Kidney (tissue), 14 donors: Measurements from ENCODE around the gene MAP7. TPM values are rescaled to one million over a fixed set of nuclear protein-coding genes. Genes with fewer than 3 reads are reported as not detected.

Experiments
- DNase-seq, 5 donors: peaks; one replicate each; pipeline ENCODE4 v3.0.0-alpha.2; 2013 to 2020
- FAIRE-seq: peaks from 2 replicates; lab custom pipeline; 2012; peaks lifted over from hg19 to GRCh38; lab: Jason Lieb, UNC
- H3K27ac ChIP-seq, 2 donors: one replicate each; pipeline ENCODE4 v1.7.0; 2013; ENCODE audit warnings: low read depth in 2 of 2, low read length in 2 of 2, inconsistent platforms in 1 of 2
- H3K27me3 ChIP-seq: one replicate; pipeline ENCODE4 v1.7.1; 2013; ENCODE audit warnings: low read length, inconsistent platforms; ENCODE audit not compliant: control insufficient read depth, insufficient read depth
- H3K36me3 ChIP-seq, 3 donors: one replicate each; pipeline versions ENCODE4 v1.7.0 to v1.7.1; 2013; ENCODE audit warnings: low read length in 3 of 3, control low read depth in 1 of 3, inconsistent platforms in 1 of 3; ENCODE audit not compliant: insufficient read depth in 3 of 3, control insufficient read depth in 2 of 3
- H3K4me1 ChIP-seq, 3 donors: one replicate each; pipeline versions ENCODE4 v1.7.0 to v1.7.1; 2013; ENCODE audit warnings: low read length in 3 of 3, inconsistent platforms in 1 of 3, low read depth in 1 of 3; ENCODE audit not compliant: control insufficient read depth in 2 of 3, insufficient read depth in 2 of 3
- H3K4me3 ChIP-seq, 3 donors: one replicate each; pipeline versions ENCODE4 v1.7.0 to v1.8.1; 2013; ENCODE audit warnings: low read length in 3 of 3, control low read depth in 1 of 3, inconsistent platforms in 1 of 3
- H3K9ac ChIP-seq, 3 donors: one replicate each; pipeline versions ENCODE4 v1.7.0 to v1.7.1; 2013; ENCODE audit warnings: low read length in 3 of 3, control low read depth in 1 of 3, inconsistent platforms in 1 of 3
- H3K9me3 ChIP-seq, 3 donors: one replicate each; pipeline versions ENCODE4 v1.7.0 to v1.7.1; 2013; ENCODE audit warnings: low read length in 3 of 3, control low read depth in 1 of 3, inconsistent platforms in 1 of 3; ENCODE audit not compliant: control insufficient read depth in 2 of 3, insufficient read depth in 1 of 3
- intact Hi-C: fragments of 100-400 bp; cut with DNase I; formaldehyde crosslinking; loops from one replicate; pipeline ENCODE4 v1.11.1; 2022
- polyA plus RNA-seq: library from polyadenylated mRNA; stranded (reverse); fragments of 350-450 nt; fragmentation: Illumina TruSeq; extraction: RNeasy Lipid Tissue Mini Kit (QIAGEN cat#74804); gene quantifications from one replicate; pipeline ENCODE4 v1.2.3, GENCODE V29; 2014; ENCODE audit warnings: low read depth, low replicate concordance; ENCODE audit not compliant: insufficient read depth
- total RNA-seq: library from RNA; stranded (reverse); fragmentation: NEBNext Ultra II Directional; extraction: Animal tissue kit (Norgen Biotek cat#: 25700); gene quantifications from one replicate; pipeline ENCODE4 v1.2.1, GENCODE V29; 2021
- TF ChIP-seq, protein P1 (sequence below): IDR thresholded peaks from 3 replicates; pipeline ENCODE4 v1.5.1; 2012; ENCODE audit warnings: mild to moderate bottlenecking, moderate library complexity, borderline replicate concordance; ENCODE audit not compliant: insufficient read depth; ENCODE audit errors: extremely low read depth
- donor health status: control.
- donor health status: control.
- donor health status: control.
- donor health status: control.
- donor health status: control.
- donor health status: DM: yes; HTN: yes; CAD: no.
- donor health status: Normal renal cell carcinoma (clear cell type).

Gene MAP7
- total and polyA plus RNA-seq, 2 donors from 2014 or later = 16.0 to 40.0 TPM

DNA sequence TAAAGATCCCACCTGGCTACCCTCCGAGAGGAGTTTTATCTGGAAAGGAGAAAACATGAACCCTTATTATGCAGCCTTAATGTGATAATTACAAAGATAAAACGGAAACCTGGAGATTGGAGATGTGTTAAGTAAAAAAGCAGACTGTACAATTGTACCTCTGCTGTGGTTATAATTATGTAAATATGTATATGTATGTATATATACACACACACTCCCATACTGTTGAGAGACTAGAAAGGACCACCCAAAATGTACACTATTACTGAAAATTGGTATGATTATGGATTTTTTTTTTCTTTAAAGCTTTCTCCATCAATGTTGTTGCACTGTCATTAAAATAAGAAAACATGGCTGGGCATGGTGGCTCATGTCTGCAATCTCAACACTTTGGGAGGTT, 188.4 kb downstream of the MAP7 start:
- Histone ChIP-seq H3K4me1 (no peaks in the 10 kb centered on the region), H3K9me3 (no peaks in the 10 kb centered on the region), H3K27me3 (no peaks in the 10 kb centered on the region), H3K27ac (no peak overlapping the region), H3K4me3 (no peak overlapping the region), H3K36me3 (peaks cover 0 to 46% (median 4%) of the 10 kb centered on the region in 3 donors), H3K9ac (no peak overlapping the region)
- FAIRE-seq (no peak), DNase-seq (no peak)
- intact Hi-C loops = no loop called here
- TF ChIP-seq, protein P1, sequence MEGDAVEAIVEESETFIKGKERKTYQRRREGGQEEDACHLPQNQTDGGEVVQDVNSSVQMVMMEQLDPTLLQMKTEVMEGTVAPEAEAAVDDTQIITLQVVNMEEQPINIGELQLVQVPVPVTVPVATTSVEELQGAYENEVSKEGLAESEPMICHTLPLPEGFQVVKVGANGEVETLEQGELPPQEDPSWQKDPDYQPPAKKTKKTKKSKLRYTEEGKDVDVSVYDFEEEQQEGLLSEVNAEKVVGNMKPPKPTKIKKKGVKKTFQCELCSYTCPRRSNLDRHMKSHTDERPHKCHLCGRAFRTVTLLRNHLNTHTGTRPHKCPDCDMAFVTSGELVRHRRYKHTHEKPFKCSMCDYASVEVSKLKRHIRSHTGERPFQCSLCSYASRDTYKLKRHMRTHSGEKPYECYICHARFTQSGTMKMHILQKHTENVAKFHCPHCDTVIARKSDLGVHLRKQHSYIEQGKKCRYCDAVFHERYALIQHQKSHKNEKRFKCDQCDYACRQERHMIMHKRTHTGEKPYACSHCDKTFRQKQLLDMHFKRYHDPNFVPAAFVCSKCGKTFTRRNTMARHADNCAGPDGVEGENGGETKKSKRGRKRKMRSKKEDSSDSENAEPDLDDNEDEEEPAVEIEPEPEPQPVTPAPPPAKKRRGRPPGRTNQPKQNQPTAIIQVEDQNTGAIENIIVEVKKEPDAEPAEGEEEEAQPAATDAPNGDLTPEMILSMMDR = no peak

DNA sequence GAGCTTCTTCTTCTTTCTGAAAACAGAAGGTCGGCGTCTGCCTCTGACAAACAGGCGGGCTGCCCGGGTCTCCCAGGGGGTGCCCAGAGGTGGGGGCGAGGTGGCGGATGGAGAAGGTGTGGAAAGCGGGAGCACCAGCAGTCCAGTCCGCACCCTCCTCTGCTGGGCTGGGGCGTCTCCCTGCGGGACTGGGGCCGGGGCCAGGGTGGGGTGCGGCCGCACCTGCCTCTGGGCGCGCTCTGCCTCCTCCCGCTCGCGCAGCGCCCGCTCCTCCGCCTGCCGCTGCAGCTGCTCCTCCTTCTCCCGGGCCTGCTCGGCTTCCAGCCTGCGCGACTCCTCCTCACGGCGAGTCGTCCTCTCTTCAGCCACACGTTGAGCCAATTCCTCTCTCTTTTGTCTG, 189.4 kb downstream of the MAP7 start:
- intact Hi-C loops = no loop called here
- no peaks in the 10 kb centered on the region for H3K4me1 ChIP-seq
- DNase-seq (no peak), FAIRE-seq (no peak)
- no peak overlapping the region for H3K4me3 ChIP-seq
- TF ChIP-seq, protein P1 = no peak
- H3K36me3 ChIP-seq = peaks cover 0 to 42% (median 5%) of the 10 kb centered on the region in 3 donors
- no peak overlapping the region for H3K9ac ChIP-seq
- no peaks in the 10 kb centered on the region for H3K9me3 ChIP-seq
- no peaks in the 10 kb centered on the region for H3K27me3 ChIP-seq
- H3K27ac ChIP-seq = no peak overlapping the region

DNA sequence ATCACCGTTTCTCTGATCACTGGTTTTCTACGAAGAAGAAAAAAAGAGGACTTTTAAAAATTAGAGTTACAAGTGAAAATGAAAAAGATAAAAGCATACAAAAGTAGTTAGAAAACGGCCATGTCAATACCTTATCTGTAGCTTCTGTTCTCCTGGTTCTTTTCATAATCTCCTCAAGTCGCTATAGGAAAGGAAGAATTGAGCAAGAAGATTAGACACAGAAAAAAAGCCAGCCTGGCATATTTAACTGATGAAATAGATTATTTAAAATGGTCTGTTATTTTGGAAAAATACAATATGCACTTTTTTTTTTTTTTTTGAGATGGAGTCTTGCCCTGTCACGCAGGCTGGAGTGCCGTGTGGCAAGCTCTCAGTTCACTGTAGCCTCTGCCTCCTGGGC, 190.4 kb downstream of the MAP7 start:
- FAIRE-seq = no peak
- Histone ChIP-seq H3K9ac (no peak overlapping the region), H3K4me3 (no peak overlapping the region), H3K36me3 (peaks cover 0 to 33% (median 5%) of the 10 kb centered on the region in 3 donors), H3K27me3 (no peaks in the 10 kb centered on the region), H3K27ac (no peak overlapping the region), H3K4me1 (no peaks in the 10 kb centered on the region), H3K9me3 (no peaks in the 10 kb centered on the region)
- TF ChIP-seq, protein P1 = no peak
- intact Hi-C loops = no loop called here
- no peak for DNase-seq
